ENCODE results near the gene NRAP. TPM values are rescaled to one million over a fixed set of nuclear protein-coding genes. Genes with fewer than 3 reads are reported as not detected.

The NRAP gene
- total and polyA plus RNA-seq, 2 of the 8 experiments (the other 6 are each of a cell fraction or from before 2014, with no cell fraction given), result not detected

GRCh38 chr10:113683300-113683699 lies 19.5 kb upstream of the NRAP start (continued):
- TF ChIP-seq, protein P1, sequence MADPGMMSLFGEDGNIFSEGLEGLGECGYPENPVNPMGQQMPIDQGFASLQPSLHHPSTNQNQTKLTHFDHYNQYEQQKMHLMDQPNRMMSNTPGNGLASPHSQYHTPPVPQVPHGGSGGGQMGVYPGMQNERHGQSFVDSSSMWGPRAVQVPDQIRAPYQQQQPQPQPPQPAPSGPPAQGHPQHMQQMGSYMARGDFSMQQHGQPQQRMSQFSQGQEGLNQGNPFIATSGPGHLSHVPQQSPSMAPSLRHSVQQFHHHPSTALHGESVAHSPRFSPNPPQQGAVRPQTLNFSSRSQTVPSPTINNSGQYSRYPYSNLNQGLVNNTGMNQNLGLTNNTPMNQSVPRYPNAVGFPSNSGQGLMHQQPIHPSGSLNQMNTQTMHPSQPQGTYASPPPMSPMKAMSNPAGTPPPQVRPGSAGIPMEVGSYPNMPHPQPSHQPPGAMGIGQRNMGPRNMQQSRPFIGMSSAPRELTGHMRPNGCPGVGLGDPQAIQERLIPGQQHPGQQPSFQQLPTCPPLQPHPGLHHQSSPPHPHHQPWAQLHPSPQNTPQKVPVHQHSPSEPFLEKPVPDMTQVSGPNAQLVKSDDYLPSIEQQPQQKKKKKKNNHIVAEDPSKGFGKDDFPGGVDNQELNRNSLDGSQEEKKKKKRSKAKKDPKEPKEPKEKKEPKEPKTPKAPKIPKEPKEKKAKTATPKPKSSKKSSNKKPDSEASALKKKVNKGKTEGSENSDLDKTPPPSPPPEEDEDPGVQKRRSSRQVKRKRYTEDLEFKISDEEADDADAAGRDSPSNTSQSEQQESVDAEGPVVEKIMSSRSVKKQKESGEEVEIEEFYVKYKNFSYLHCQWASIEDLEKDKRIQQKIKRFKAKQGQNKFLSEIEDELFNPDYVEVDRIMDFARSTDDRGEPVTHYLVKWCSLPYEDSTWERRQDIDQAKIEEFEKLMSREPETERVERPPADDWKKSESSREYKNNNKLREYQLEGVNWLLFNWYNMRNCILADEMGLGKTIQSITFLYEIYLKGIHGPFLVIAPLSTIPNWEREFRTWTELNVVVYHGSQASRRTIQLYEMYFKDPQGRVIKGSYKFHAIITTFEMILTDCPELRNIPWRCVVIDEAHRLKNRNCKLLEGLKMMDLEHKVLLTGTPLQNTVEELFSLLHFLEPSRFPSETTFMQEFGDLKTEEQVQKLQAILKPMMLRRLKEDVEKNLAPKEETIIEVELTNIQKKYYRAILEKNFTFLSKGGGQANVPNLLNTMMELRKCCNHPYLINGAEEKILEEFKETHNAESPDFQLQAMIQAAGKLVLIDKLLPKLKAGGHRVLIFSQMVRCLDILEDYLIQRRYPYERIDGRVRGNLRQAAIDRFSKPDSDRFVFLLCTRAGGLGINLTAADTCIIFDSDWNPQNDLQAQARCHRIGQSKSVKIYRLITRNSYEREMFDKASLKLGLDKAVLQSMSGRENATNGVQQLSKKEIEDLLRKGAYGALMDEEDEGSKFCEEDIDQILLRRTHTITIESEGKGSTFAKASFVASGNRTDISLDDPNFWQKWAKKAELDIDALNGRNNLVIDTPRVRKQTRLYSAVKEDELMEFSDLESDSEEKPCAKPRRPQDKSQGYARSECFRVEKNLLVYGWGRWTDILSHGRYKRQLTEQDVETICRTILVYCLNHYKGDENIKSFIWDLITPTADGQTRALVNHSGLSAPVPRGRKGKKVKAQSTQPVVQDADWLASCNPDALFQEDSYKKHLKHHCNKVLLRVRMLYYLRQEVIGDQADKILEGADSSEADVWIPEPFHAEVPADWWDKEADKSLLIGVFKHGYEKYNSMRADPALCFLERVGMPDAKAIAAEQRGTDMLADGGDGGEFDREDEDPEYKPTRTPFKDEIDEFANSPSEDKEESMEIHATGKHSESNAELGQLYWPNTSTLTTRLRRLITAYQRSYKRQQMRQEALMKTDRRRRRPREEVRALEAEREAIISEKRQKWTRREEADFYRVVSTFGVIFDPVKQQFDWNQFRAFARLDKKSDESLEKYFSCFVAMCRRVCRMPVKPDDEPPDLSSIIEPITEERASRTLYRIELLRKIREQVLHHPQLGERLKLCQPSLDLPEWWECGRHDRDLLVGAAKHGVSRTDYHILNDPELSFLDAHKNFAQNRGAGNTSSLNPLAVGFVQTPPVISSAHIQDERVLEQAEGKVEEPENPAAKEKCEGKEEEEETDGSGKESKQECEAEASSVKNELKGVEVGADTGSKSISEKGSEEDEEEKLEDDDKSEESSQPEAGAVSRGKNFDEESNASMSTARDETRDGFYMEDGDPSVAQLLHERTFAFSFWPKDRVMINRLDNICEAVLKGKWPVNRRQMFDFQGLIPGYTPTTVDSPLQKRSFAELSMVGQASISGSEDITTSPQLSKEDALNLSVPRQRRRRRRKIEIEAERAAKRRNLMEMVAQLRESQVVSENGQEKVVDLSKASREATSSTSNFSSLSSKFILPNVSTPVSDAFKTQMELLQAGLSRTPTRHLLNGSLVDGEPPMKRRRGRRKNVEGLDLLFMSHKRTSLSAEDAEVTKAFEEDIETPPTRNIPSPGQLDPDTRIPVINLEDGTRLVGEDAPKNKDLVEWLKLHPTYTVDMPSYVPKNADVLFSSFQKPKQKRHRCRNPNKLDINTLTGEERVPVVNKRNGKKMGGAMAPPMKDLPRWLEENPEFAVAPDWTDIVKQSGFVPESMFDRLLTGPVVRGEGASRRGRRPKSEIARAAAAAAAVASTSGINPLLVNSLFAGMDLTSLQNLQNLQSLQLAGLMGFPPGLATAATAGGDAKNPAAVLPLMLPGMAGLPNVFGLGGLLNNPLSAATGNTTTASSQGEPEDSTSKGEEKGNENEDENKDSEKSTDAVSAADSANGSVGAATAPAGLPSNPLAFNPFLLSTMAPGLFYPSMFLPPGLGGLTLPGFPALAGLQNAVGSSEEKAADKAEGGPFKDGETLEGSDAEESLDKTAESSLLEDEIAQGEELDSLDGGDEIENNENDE (IDR thresholded peaks at IDR 0.05; ENCODE audit: insufficient replicate concordance, low read length), result no peak
- TF ChIP-seq BACH1 (IDR thresholded peaks at IDR 0.05; ENCODE audit: low read length), result no peak
- TF ChIP-seq, protein P2, sequence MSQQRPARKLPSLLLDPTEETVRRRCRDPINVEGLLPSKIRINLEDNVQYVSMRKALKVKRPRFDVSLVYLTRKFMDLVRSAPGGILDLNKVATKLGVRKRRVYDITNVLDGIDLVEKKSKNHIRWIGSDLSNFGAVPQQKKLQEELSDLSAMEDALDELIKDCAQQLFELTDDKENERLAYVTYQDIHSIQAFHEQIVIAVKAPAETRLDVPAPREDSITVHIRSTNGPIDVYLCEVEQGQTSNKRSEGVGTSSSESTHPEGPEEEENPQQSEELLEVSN (IDR thresholded peaks at IDR 0.05), result no peak
